Measurements from ENCODE around the gene CAB39. TPM values are rescaled to one million over a fixed set of nuclear protein-coding genes. Genes with fewer than 3 reads are reported as not detected.

CAB39 gene
- total and polyA plus RNA-seq, 7 donors = 60.2 to 128 (median 72.2) TPM

DNA sequence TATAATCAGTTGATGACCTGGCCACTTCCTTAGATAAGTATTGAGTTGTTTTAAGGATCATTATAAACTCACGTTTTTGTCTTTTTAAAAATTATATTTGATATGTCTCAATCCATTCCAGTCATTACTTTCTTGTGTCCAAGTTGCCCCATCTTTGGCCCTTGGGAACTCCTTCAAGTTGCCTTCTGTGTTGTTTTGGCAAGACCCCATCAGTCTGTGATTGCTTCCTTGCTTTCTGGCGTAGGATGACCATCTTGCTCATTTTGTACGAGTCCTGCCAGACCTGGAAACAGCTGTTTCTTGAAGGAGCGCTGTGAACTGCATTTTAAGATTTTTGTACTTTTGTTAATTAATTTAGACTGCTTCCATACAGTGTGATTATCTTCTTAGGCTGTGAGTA, 83.2 kb downstream of the CAB39 start:
- WGBS, 2 donors = 72 to 79% methylated on average over 4 of the region's 4 CpGs
- no peak overlapping the region for H3K4me3 ChIP-seq
- H3K27me3 ChIP-seq = no peaks in the 10 kb centered on the region
- intact Hi-C loops (cut with DNase I) = loop anchor here (10.0 kb wide), 1 partner anchor 381 kb away; the partner anchor contains the start of gene SP100
- peak; percentile 79 for DNase-seq
- H3K27ac ChIP-seq = peak overlapping the region; percentile 24 to 85 (median 82)
- no peaks in the 10 kb centered on the region for H3K9me3 ChIP-seq
- TF ChIP-seq POLR2A (IDR thresholded peaks at IDR 0.05) (no peak), POLR2AphosphoS5 (IDR thresholded peaks at IDR 0.05) (peak in 1 of 4 donors; percentile 37), EP300 (IDR thresholded peaks at IDR 0.05) (no peak)
- peaks cover 0 to 71% (median 49%) of the 10 kb centered on the region in 4 donors for H3K4me1 ChIP-seq
- H3K36me3 ChIP-seq = peaks cover 0 to 15% (median 3%) of the 10 kb centered on the region in 4 donors

DNA sequence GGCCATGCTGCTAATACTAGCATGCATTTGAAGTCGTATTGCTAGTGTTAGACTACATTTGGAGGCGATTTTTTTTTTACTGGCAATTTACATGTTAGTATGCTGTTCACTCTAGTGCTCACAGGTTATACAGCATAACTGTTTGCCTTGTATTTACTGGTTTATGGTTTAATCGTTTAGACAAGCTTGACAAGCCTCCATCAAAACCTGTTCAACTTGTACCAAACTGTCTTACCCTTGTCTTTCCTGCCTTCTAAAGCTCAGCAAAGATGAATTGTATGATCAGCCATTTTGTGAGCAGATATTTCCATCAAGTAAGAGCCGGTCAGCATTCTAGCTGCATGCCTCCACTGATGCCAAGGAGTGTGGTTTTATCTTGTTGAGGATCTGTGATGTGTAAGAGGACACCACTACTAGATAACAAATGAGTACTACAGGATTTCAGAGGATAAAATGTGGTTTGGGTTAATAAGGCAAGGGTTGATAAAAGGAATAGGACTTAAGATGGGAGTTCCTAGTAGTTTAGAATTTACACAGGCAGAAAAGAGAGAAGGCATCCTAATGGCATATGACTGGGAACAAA, 83.7 kb downstream of the CAB39 start:
- no peaks in the 10 kb centered on the region for H3K27me3 ChIP-seq
- H3K4me3 ChIP-seq = no peak overlapping the region
- peak overlapping the region; percentile 24 to 85 (median 82) for H3K27ac ChIP-seq
- TF ChIP-seq POLR2AphosphoS5 (IDR thresholded peaks at IDR 0.05) (no peak), POLR2A (IDR thresholded peaks at IDR 0.05) (no peak)
- DNase-seq = no peak
- 20 to 63% methylated on average over 4 of the region's 4 CpGs for WGBS, 2 donors
- intact Hi-C loops (cut with DNase I) = loop anchor here (10.0 kb wide), 1 partner anchor 382 kb away; the partner anchor contains the start of gene SP100
- H3K4me1 ChIP-seq = peaks cover 0 to 66% (median 44%) of the 10 kb centered on the region in 4 donors
- H3K36me3 ChIP-seq = peaks cover 0 to 21% (median 3%) of the 10 kb centered on the region in 4 donors
- no peaks in the 10 kb centered on the region for H3K9me3 ChIP-seq

DNA sequence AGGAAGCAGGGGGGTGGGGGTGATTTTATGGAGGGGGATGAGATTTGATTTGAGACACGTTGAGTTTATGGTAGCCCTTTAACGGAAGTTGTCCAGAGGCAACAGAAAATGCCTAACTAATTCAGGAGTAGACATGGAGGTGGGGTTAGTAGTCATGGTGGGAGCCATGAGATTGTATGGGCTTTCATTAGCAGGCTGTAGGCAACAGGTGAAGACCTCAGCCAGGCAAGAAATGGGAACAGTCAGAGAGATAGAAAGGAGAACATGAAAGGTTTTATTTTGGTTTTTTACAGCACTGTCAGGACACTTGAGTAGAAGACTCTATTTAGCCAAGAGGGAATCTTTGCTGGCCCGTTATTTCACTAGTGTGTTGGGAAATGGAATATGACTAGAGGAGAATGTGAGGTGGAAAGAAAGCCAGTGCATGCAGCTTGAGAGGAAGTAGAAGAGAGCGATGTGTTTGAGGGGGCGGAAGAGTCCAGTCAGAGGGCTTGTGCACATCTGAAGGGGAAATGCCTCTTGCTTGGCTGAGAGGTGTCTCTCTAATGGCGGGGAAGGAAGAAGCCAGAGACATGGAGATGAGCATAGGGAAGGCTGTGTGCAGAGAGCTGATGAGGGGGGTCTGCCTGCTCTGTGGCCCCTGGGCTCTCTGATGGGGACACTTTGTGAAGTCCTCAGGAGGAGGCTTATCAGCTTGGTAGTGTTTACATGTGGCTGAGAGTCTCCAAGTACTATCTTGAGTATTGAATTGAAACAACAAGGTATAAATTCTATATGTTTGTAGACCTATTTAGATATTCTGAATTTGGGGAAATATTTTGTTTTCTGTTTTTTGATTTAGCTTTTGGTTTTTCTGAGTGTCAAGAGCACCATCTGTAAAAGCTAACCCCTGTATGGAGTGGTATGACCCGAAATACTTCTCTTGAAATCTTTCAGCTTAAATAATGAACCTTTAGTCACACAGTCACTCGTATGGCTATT, 85.2 kb downstream of the CAB39 start:
- H3K4me3 ChIP-seq = no peak overlapping the region
- TF ChIP-seq EP300 (IDR thresholded peaks at IDR 0.05) (no peak), POLR2A (IDR thresholded peaks at IDR 0.05) (no peak), POLR2AphosphoS5 (IDR thresholded peaks at IDR 0.05) (no peak)
- TF ChIP-seq, protein P1, sequence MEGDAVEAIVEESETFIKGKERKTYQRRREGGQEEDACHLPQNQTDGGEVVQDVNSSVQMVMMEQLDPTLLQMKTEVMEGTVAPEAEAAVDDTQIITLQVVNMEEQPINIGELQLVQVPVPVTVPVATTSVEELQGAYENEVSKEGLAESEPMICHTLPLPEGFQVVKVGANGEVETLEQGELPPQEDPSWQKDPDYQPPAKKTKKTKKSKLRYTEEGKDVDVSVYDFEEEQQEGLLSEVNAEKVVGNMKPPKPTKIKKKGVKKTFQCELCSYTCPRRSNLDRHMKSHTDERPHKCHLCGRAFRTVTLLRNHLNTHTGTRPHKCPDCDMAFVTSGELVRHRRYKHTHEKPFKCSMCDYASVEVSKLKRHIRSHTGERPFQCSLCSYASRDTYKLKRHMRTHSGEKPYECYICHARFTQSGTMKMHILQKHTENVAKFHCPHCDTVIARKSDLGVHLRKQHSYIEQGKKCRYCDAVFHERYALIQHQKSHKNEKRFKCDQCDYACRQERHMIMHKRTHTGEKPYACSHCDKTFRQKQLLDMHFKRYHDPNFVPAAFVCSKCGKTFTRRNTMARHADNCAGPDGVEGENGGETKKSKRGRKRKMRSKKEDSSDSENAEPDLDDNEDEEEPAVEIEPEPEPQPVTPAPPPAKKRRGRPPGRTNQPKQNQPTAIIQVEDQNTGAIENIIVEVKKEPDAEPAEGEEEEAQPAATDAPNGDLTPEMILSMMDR (IDR thresholded peaks at IDR 0.05) = no peak
- H3K36me3 ChIP-seq = peaks cover 0 to 26% (median 3%) of the 10 kb centered on the region in 4 donors
- intact Hi-C loops (cut with DNase I) = loop anchor here (10.0 kb wide), 1 partner anchor 383 kb away; the partner anchor contains the start of gene SP100
- 67 to 77% methylated on average over 8 of the region's 8 CpGs for WGBS, 2 donors
- H3K9me3 ChIP-seq = no peaks in the 10 kb centered on the region
- peaks cover 0 to 54% (median 40%) of the 10 kb centered on the region in 4 donors for H3K4me1 ChIP-seq
- peak overlapping the region in 2 of 4 donors; percentile 28 to 85 for H3K27ac ChIP-seq
- no peaks in the 10 kb centered on the region for H3K27me3 ChIP-seq
- no peak for DNase-seq

DNA sequence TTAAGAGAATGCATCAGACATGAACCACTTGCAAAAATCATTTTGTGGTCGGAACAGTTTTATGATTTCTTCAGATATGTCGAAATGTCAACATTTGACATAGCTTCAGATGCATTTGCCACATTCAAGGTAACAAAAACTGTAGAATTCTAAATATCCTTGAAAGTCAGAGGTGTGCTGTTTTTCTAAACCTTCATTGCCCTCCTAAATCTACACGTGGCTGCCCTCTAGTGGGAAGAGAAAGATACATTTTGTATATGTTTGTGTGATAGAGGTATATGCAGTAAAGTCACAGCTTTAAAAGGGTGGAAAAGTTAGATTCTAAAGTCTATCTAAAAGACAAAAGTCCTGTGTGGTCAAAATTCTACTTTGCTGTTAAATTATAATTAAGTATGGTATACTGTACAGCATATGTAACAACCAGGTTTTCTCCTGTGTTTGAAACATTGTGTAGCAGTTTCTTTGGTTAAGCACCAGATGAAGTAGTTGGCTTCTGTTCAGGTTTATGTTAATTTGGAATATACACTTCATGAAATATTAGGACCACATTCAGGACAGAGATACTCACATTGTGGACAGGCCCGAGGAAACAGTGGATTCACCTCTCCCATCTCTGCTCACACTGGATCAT, 86.2 kb downstream of the CAB39 start:
- DNase-seq = no peak
- 47 to 49% methylated on average over 4 of the region's 4 CpGs for WGBS, 2 donors
- no peak overlapping the region for H3K4me3 ChIP-seq
- no peaks in the 10 kb centered on the region for H3K27me3 ChIP-seq
- H3K27ac ChIP-seq = peak overlapping the region in 1 of 4 donors; percentile 85
- no peaks in the 10 kb centered on the region for H3K9me3 ChIP-seq
- H3K36me3 ChIP-seq = peaks cover 0 to 26% (median 3%) of the 10 kb centered on the region in 4 donors
- intact Hi-C loops (cut with DNase I) = loop anchor here (1.0 to 10.0 kb wide), 2 partner anchors 87 to 384 kb away; partner anchors contain the start of genes CAB39 and SP100
- H3K4me1 ChIP-seq = peaks cover 0 to 43% (median 31%) of the 10 kb centered on the region in 4 donors
- TF ChIP-seq POLR2A (IDR thresholded peaks at IDR 0.05) = no peak
- no peak for TF ChIP-seq EP300 (IDR thresholded peaks at IDR 0.05)
- TF ChIP-seq, protein P1 (IDR thresholded peaks at IDR 0.05) = peak; percentile 11 to 58 (median 49)
- TF ChIP-seq POLR2AphosphoS5 (IDR thresholded peaks at IDR 0.05) = peak in 1 of 4 donors; percentile 17

DNA sequence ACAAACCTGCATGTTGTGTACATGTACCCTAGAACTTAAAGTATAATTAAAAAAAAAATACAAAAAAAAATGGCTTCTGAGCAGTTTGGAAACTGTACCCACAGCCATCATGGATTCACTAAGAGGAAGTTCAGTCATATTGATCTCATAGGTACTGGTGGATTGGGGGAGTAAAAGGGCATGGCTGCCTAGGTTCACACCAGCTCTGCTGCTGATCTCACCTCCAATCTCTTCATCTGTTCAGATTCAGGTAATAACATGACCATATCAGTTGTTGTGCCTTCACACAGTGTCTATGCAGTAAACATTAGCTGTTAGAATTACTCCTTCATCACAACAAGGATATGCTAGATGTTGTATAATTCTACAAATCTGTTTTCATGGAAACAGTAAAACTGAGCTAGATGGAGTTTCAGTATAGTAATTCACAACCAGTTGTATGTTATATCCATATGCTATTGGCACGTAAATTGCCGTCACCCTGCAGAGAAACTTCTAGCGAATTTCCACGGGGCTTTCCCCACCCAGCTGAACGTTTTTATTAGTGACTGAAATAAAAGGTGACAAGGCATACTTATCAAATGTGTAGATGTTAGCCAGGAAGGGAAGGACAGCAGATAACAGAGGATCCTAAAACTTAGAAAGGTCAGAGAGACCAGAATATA, 92.8 kb downstream of the CAB39 start:
- H3K9me3 ChIP-seq = no peaks in the 10 kb centered on the region
- H3K4me1 ChIP-seq = no peaks in the 10 kb centered on the region
- H3K4me3 ChIP-seq = no peak overlapping the region
- H3K27ac ChIP-seq = no peak overlapping the region
- no peak for DNase-seq
- WGBS, 2 donors = 74 to 80% methylated on average over 5 of the region's 5 CpGs
- no peaks in the 10 kb centered on the region for H3K27me3 ChIP-seq
- intact Hi-C loops (cut with DNase I) = no loop called here
- TF ChIP-seq, protein P1 (IDR thresholded peaks at IDR 0.05) = no peak
- TF ChIP-seq POLR2A (IDR thresholded peaks at IDR 0.05) (no peak), EP300 (IDR thresholded peaks at IDR 0.05) (no peak), POLR2AphosphoS5 (IDR thresholded peaks at IDR 0.05) (no peak)
- peaks cover 0 to 27% (median 3%) of the 10 kb centered on the region in 4 donors for H3K36me3 ChIP-seq
